Measurements from ENCODE around the gene HBA2.

GRCh38 chr16:169014-169413, 3.7 kb upstream of the HBA2 start:
- no peak for TF ChIP-seq CTCF (IDR thresholded peaks at IDR 0.05)
- no peak for TF ChIP-seq POLR2A (IDR thresholded peaks at IDR 0.05)
